Right ventricle myocardium inferior (tissue), 1 donor: ENCODE results near the gene SIX6. TPM values are rescaled to one million over a fixed set of nuclear protein-coding genes. Genes with fewer than 3 reads are reported as not detected.
"Not testable (repeated sequence)": the region's sequence is repeated elsewhere in the genome, so short reads cannot be mapped to it uniquely, and the experiment has no call there.

Source experiments
- ATAC-seq: fragments of 200-7000 bp; cut with Tn5 transposase; one replicate; pipeline ENCODE4 v1.9.1; 2020; ENCODE audit warnings: mild to moderate bottlenecking, moderate library complexity
- DNase-seq: peaks from one replicate; pipeline ENCODE4 v3.0.0; 2021; ENCODE audit errors: missing footprints
- intact Hi-C: fragments of 100-400 bp; cut with DNase I; formaldehyde crosslinking; loops from one replicate; pipeline ENCODE4 v1.11.0; 2022
- long read RNA-seq: library from polyadenylated mRNA; unstranded; transcript quantifications from one replicate; pipeline ENCODE4 v2.0.0, GENCODE V29; 2021
- total RNA-seq: library from RNA; stranded (reverse); fragmentation: NEBNext Ultra II Directional; extraction: Animal tissue kit (Norgen Biotek cat#: 25700); gene quantifications from one replicate; pipeline ENCODE4 v1.2.1, GENCODE V29; 2021
- donor health status: DM: no; HTN: yes; CAD: no; lungs with severe emphysema.

Gene SIX6
- not detected for total RNA-seq
- long read RNA-seq = 0 reads

- ATAC-seq (no peak), DNase-seq (no peak)
- intact Hi-C loops = no loop called here
These were observed at the start of gene SIX6 for GRCh38 chr14:60508707-60509437. Gene SIX6, plus strand, starts transcription at chr14:60509146. Its CDS starts 253 bp downstream, at chr14:60509399.

DNA sequence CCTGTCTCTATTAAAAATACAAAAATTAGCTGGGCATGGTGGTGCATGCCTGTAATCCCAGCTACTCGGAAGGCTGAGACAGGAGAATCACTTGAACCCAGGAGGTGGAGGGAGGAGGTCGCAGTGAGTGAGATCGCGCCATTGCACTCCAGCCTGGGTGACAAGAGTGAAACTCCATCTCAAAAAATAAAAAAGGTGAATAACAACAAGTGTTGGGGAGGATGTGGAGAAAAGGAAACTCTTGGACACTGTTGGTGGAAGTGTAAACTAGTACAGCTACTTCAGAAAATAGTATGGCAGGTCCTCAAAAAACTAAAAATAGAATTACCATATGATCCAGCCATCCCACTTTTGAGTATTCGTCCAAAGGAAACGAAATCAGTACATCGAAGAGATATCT is 28.7 kb upstream of the SIX6 start:
- intact Hi-C loops, DNase-seq, ATAC-seq: not testable (repeated sequence)

DNA sequence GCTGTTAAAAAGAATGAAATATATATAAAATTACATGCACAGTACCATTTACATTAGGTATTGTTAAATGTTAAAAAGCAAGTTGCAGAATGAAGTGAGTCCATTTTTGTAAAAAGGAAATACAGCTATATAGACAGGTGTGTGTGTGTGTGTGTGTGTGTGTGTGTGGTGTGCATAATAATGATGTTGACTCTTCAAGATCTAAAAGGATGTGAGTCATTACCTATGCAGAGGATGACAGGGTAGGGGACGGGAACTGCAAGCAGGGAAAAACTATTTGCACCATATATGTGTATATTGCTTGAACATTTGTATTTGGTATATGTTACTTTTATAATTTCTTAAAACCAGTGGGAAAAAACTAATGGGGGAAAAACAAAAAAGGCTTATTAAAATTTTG is 26.2 kb upstream of the SIX6 start:
- DNase-seq (no peak), ATAC-seq (no peak)
- intact Hi-C loops = no loop called here

DNA sequence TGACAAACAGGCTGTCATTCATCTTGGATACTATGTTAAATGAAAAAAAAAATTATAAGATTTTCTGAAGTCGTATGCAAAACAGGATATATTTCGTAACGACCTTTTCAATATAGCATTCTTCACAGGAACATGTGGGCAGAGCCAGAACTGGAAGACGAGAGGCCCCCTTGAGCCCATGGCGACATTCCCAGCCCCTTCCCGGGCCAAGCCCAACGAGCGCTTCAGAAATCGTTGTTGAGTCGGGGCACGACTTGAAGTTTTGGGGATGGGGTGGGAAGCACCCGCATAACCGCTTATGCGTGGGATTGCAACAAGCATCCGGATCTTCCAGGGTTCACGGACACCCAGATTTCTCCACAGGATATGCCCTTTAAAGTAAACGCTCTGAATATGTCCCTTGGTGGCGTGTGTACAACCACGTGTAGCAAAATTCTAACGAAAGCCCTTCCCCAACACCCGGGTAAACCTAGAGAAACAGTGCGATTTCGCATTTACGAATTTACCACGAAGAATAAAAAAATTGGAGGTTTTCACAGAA is 23.8 kb upstream of the SIX6 start:
- no peak for DNase-seq
- intact Hi-C loops = no loop called here
- no peak for ATAC-seq

GRCh38 chr14:60485598-60486251 is 23.2 kb upstream of the SIX6 start, which contains the start of gene C14orf39:
Gene C14orf39, minus strand, starts transcription at chr14:60486063. Its CDS starts 985 bp downstream, at chr14:60485078.
- intact Hi-C loops = no loop called here
- DNase-seq (no peak), ATAC-seq (no peak)

- intact Hi-C loops = no loop called here
- ATAC-seq (no peak), DNase-seq (no peak)
These were observed 21.7 kb upstream of the SIX6 start for GRCh38 chr14:60487211-60487610.

GRCh38 chr14:60488175-60488574 is 20.8 kb upstream of the SIX6 start:
- DNase-seq (no peak), ATAC-seq (no peak)
- intact Hi-C loops = no loop called here

- ATAC-seq = no peak
- intact Hi-C loops = no loop called here
- no peak for DNase-seq
These were observed 18.7 kb upstream of the SIX6 start for GRCh38 chr14:60490270-60490669.

GRCh38 chr14:60495946-60496345 is 13.0 kb upstream of the SIX6 start:
- intact Hi-C loops = no loop called here
- no peak for ATAC-seq
- DNase-seq = no peak

- no peak for ATAC-seq
- no peak for DNase-seq
- intact Hi-C loops = no loop called here
These were observed 6.4 kb upstream of the SIX6 start for GRCh38 chr14:60502541-60502940.

- DNase-seq = no peak
- intact Hi-C loops = no loop called here
- ATAC-seq = no peak
These were observed 3.5 kb upstream of the SIX6 start for GRCh38 chr14:60505448-60505847.

DNA sequence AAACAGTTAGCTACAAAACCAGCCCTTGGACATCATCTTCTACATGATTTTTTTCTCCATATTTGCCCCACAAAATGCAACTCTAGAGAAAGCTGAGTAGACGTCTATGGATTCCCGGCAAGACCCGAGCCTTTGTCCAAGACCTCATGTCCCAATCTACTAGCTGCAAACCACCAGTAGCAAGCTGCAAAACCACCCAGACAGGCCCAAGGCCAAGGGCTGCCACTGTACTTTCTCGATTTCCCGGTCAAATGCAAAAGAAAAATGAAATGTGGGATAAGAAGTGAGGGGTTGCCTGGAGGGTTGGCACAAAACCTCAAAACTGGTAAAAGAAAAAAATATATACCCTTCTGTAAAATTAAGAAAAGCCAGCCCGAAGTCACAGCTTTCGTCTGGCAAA is 2.9 kb upstream of the SIX6 start:
- no peak for ATAC-seq
- intact Hi-C loops = no loop called here
- no peak for DNase-seq

- intact Hi-C loops = no loop called here
- no peak for DNase-seq
- no peak for ATAC-seq
These were observed 2.4 kb upstream of the SIX6 start for GRCh38 chr14:60506462-60506984.

DNA sequence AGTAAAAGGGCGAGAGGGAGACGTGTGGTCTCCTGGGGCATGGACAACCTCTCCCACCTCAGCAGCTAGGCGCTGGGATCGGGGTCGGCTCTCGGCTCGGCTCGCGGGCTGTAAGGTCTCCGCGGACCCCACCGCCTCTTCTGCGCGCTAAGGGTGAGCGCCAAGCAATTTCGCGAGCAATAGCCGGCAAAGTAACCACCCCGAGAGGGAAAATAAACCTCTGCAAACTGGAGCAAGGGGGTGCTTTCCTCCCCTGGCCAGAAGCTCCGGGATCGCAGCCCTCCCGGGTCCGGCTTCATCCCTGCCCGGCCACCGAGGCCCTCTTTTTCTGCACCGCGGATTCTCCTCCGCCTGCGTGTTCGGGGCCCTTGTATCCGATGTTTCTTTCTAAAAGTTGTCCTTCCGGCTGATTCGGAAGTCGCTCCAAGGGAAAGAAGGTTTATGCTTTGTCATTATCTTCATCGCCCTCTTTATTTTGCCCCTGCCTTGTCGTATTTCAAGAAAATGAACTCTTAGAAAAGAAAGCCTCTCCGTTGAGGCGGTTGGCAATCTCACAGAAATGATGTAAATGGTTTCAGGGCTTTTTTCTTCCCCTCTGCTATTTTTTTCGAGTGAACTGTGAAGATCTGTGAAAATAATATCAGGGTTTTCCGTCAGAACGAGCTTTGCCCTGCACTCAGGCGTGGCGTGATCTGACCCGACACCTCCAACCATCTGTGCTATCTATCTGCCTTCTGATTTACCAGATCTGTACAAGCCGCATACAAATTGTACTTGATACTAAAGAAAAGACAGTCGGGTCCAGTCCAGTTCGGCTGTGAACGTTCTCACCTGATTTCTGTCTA is 1.7 kb upstream of the SIX6 start:
- intact Hi-C loops = no loop called here
- no peak for ATAC-seq
- DNase-seq = no peak

GRCh38 chr14:60508363-60508706 is 611 bp upstream of the SIX6 start:
- intact Hi-C loops = no loop called here
- ATAC-seq (no peak), DNase-seq (no peak)

DNA sequence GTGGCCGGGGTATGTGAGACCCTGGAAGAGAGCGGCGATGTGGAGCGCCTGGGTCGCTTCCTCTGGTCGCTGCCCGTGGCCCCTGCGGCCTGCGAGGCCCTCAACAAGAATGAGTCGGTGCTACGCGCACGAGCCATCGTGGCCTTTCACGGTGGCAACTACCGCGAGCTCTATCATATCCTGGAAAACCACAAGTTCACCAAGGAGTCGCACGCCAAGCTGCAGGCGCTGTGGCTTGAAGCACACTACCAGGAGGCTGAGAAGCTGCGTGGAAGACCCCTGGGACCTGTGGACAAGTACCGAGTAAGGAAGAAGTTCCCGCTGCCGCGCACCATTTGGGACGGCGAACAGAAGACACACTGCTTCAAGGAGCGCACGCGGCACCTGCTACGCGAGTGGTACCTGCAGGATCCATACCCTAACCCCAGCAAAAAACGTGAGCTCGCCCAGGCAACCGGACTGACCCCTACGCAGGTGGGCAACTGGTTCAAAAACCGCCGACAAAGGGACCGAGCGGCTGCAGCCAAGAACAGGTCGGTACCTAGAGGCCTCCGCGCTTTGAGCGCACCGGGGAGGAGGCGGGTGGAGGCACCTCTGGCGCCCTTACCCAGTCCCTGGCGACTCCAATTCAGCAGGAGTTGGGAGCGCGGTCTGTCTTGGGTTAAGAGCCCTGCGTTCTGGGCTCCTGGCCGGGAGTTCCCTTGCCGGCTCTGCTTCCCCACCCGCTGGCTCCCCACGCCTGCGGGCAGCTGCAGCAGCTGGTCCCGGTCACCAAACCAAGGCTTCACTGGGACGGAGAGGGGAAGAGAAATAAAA is 700 bp downstream of the SIX6 start:
- intact Hi-C loops = no loop called here
- DNase-seq (no peak), ATAC-seq (no peak)

DNA sequence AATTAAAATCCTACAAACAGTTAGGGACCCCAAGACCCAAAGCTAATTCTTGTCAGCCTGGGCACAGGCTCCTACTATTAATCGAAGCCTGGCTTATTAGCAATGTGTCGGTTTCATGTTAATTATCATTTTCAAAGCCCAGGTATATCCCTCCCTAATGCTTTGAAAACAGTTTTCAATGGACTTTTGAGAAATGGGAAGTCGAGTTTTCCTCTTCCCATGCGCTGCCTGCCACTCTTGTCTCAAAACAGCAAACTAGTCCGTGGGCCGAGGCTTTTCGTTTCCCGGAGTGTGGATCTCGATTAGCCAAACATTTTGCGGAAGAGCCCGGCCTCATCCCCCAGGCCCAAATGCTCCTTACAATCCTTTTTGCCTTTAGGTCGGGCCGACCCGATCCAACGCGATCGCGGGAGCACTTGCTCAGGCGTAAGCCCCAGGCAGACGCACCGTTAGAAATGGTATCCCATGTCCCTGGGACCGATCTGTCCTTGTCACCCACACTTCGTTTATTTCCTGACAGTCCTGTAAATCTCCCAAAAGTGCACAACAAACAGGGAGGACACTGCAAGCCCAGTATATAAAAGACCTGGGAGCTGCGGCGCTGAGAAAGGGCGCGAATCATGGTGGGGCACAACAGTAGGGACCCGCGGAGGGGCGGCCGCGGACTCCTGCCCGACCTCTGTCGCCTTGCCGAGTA is 1.5 kb downstream of the SIX6 start:
- ATAC-seq (no peak), DNase-seq (no peak)
- intact Hi-C loops = no loop called here
